ENCODE measurements around the gene UBAP2L. TPM values are rescaled to one million over a fixed set of nuclear protein-coding genes. Genes with fewer than 3 reads are reported as not detected.

Gene UBAP2L
- total RNA-seq, 1 donor: 88.3 TPM

- Histone ChIP-seq H3K4me1 (ENCODE audit: insufficient read depth, low read length) (peaks cover 13% of the 10 kb centered on the region), H3K27ac (ENCODE audit: low read depth, low read length) (no peak within 1 kb of the TSS), H3K36me3 (ENCODE audit: insufficient read depth, low read length) (no peaks in the 10 kb centered on the region), H3K4me3 (ENCODE audit: insufficient read depth, low read length) (no peak within 1 kb of the TSS), H2AFZ (ENCODE audit: low read length) (no peak within 1 kb of the TSS), H3K4me2 (ENCODE audit: insufficient read depth, low read length) (peak within 1 kb of the TSS; percentile 47), H4K20me1 (ENCODE audit: insufficient read depth, low read length) (no peaks in the 10 kb centered on the region), H3K27me3 (ENCODE audit: insufficient read depth, low read length) (peaks cover 31% of the 10 kb centered on the region), H3K9me3 (ENCODE audit: low read depth, low read length) (no peaks in the 10 kb centered on the region), H3K79me2 (ENCODE audit: insufficient read depth, low read length) (no peaks in the 10 kb centered on the region)
- TF ChIP-seq CTCF (IDR thresholded peaks at IDR 0.05; ENCODE audit: extremely low read depth, low read depth, low read length): no peak
- DNase-seq (ENCODE audit: insufficient read length, low spot score, missing footprints): no peak
Measured at GRCh38 chr1:154191990-154192461, 28.7 kb upstream of the UBAP2L start, which contains the start of gene TPM3. TPM3 (minus strand) TSS chr1:154192100; CDS start chr1:154192018, 82 bp downstream.

GRCh38 chr1:154192476-154192875 is 28.3 kb upstream of the UBAP2L start:
- H3K36me3 ChIP-seq (ENCODE audit: insufficient read depth, low read length): no peaks in the 10 kb centered on the region
- peaks cover 16% of the 10 kb centered on the region for H3K4me1 ChIP-seq (ENCODE audit: insufficient read depth, low read length)
- no peak overlapping the region for H2AFZ ChIP-seq (ENCODE audit: low read length)
- H4K20me1 ChIP-seq (ENCODE audit: insufficient read depth, low read length): no peaks in the 10 kb centered on the region
- no peak overlapping the region for H3K4me3 ChIP-seq (ENCODE audit: insufficient read depth, low read length)
- TF ChIP-seq CTCF (IDR thresholded peaks at IDR 0.05; ENCODE audit: extremely low read depth, low read depth, low read length): no peak
- H3K27ac ChIP-seq (ENCODE audit: low read depth, low read length): no peak overlapping the region
- H3K9me3 ChIP-seq (ENCODE audit: low read depth, low read length): no peaks in the 10 kb centered on the region
- peaks cover 30% of the 10 kb centered on the region for H3K27me3 ChIP-seq (ENCODE audit: insufficient read depth, low read length)
- H3K4me2 ChIP-seq (ENCODE audit: insufficient read depth, low read length): no peak overlapping the region
- DNase-seq (ENCODE audit: insufficient read length, low spot score, missing footprints): no peak
- no peaks in the 10 kb centered on the region for H3K79me2 ChIP-seq (ENCODE audit: insufficient read depth, low read length)

- Histone ChIP-seq H2AFZ (ENCODE audit: low read length) (no peak overlapping the region), H3K4me1 (ENCODE audit: insufficient read depth, low read length) (peaks cover 16% of the 10 kb centered on the region), H3K4me2 (ENCODE audit: insufficient read depth, low read length) (no peak overlapping the region), H3K9me3 (ENCODE audit: low read depth, low read length) (no peaks in the 10 kb centered on the region), H3K36me3 (ENCODE audit: insufficient read depth, low read length) (no peaks in the 10 kb centered on the region), H3K79me2 (ENCODE audit: insufficient read depth, low read length) (no peaks in the 10 kb centered on the region), H3K27me3 (ENCODE audit: insufficient read depth, low read length) (peaks cover 27% of the 10 kb centered on the region), H4K20me1 (ENCODE audit: insufficient read depth, low read length) (no peaks in the 10 kb centered on the region), H3K27ac (ENCODE audit: low read depth, low read length) (no peak overlapping the region), H3K4me3 (ENCODE audit: insufficient read depth, low read length) (no peak overlapping the region)
- DNase-seq (ENCODE audit: insufficient read length, low spot score, missing footprints): no peak
- TF ChIP-seq CTCF (IDR thresholded peaks at IDR 0.05; ENCODE audit: extremely low read depth, low read depth, low read length): no peak
Measured at GRCh38 chr1:154193821-154194220, 26.9 kb upstream of the UBAP2L start.

GRCh38 chr1:154198756-154199562 is 21.8 kb upstream of the UBAP2L start:
- H2AFZ ChIP-seq (ENCODE audit: low read length): peak overlapping the region; percentile 84
- H3K4me1 ChIP-seq (ENCODE audit: insufficient read depth, low read length): peaks cover 4% of the 10 kb centered on the region
- H3K27me3 ChIP-seq (ENCODE audit: insufficient read depth, low read length): peaks cover 13% of the 10 kb centered on the region
- H3K79me2 ChIP-seq (ENCODE audit: insufficient read depth, low read length): no peaks in the 10 kb centered on the region
- DNase-seq (ENCODE audit: insufficient read length, low spot score, missing footprints): peak; percentile 90
- H3K4me3 ChIP-seq (ENCODE audit: insufficient read depth, low read length): peak overlapping the region; percentile 35
- H3K9me3 ChIP-seq (ENCODE audit: low read depth, low read length): no peaks in the 10 kb centered on the region
- peak; percentile 59 for TF ChIP-seq CTCF (IDR thresholded peaks at IDR 0.05; ENCODE audit: extremely low read depth, low read depth, low read length)
- no peaks in the 10 kb centered on the region for H4K20me1 ChIP-seq (ENCODE audit: insufficient read depth, low read length)
- H3K36me3 ChIP-seq (ENCODE audit: insufficient read depth, low read length): no peaks in the 10 kb centered on the region
- peak overlapping the region; percentile 72 for H3K4me2 ChIP-seq (ENCODE audit: insufficient read depth, low read length)
- H3K27ac ChIP-seq (ENCODE audit: low read depth, low read length): no peak overlapping the region
